HFFc6 (cell line): ENCODE results near the gene VAMP3. TPM values are rescaled to one million over a fixed set of nuclear protein-coding genes. Genes with fewer than 3 reads are reported as not detected.

Experiments
- DNase-seq: peaks from one replicate; pipeline ENCODE4 v3.0.0-alpha.2; 2018
- H3K27ac Mint-ChIP-seq: 2 replicates; pipeline ENCODE4 v1.8.0; 2020; ENCODE audit warnings: mild to moderate bottlenecking, mixed read lengths
- H3K27me3 Mint-ChIP-seq: 2 replicates; pipeline ENCODE4 v1.8.0; 2021; ENCODE audit warnings: mild to moderate bottlenecking, moderate library complexity, mixed read lengths; ENCODE audit not compliant: insufficient read depth
- H3K36me3 Mint-ChIP-seq: 2 replicates; pipeline ENCODE4 v1.8.0; 2021; ENCODE audit warnings: low read depth, mixed read lengths
- H3K4me1 Mint-ChIP-seq: 2 replicates; pipeline ENCODE4 v1.8.0; 2020; ENCODE audit warnings: low read depth, mixed read lengths
- H3K4me3 Mint-ChIP-seq: 2 replicates; pipeline ENCODE4 v1.8.0; 2020; ENCODE audit warnings: mild to moderate bottlenecking, moderate library complexity, mixed read lengths
- H3K9me3 Mint-ChIP-seq: 2 replicates; pipeline ENCODE4 v1.8.0; 2020; ENCODE audit warnings: mild to moderate bottlenecking, mixed read lengths
- total RNA-seq, 6 experiments: library from RNA; stranded (reverse); fragmentation: NEBNext Ultra II Directional; extraction: Animal tissue kit (Norgen Biotek cat#: 25700); gene quantifications; 2 replicates in 1 of 6; 3 replicates in 5 of 6; pipeline ENCODE4 v1.2.3, GENCODE V29; 2021
- TF ChIP-seq, protein P1 (sequence below): fragments of 200-600 bp; sonication (generic); IDR thresholded peaks from 2 replicates; pipeline ENCODE4 v1.5.0; 2021; ENCODE audit warnings: antibody characterized with exemption, mild to moderate bottlenecking

VAMP3 gene
- total RNA-seq, 6 experiments from 2014 or later, result 138 to 179 (median 163) TPM

GRCh38 chr1:7753641-7754040 is 17.5 kb upstream of the VAMP3 start:
- Mint-ChIP-seq H3K27ac (no peak overlapping the region), H3K4me3 (no peak overlapping the region), H3K4me1 (peaks cover 8% of the 10 kb centered on the region), H3K27me3 (peaks cover 19% of the 10 kb centered on the region), H3K36me3 (no peaks in the 10 kb centered on the region), H3K9me3 (no peaks in the 10 kb centered on the region)
- TF ChIP-seq, protein P1, sequence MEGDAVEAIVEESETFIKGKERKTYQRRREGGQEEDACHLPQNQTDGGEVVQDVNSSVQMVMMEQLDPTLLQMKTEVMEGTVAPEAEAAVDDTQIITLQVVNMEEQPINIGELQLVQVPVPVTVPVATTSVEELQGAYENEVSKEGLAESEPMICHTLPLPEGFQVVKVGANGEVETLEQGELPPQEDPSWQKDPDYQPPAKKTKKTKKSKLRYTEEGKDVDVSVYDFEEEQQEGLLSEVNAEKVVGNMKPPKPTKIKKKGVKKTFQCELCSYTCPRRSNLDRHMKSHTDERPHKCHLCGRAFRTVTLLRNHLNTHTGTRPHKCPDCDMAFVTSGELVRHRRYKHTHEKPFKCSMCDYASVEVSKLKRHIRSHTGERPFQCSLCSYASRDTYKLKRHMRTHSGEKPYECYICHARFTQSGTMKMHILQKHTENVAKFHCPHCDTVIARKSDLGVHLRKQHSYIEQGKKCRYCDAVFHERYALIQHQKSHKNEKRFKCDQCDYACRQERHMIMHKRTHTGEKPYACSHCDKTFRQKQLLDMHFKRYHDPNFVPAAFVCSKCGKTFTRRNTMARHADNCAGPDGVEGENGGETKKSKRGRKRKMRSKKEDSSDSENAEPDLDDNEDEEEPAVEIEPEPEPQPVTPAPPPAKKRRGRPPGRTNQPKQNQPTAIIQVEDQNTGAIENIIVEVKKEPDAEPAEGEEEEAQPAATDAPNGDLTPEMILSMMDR, result no peak
- DNase-seq, result no peak

DNA sequence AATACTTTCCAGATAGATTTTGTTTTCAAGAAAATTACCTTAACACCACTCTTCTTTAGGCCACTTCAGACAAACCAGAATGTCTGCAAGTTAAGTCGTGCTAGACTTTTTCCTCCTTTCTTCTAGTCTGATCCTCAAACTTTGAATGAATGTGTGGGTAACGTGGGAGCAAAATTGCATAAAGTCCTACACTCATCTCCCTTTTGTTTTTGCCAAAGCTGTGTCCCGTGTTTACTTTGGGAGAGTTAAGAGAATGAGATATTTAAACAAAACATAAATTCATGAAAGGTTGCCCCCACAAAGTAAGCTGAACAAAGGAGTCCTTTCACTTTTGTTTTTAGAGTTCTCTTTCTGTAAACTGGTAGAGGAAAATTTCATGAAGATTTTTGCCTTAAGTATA is 16.9 kb upstream of the VAMP3 start:
- TF ChIP-seq, protein P1, result no peak
- peaks cover 8% of the 10 kb centered on the region for H3K4me1 Mint-ChIP-seq
- peaks cover 18% of the 10 kb centered on the region for H3K27me3 Mint-ChIP-seq
- H3K36me3 Mint-ChIP-seq, result no peaks in the 10 kb centered on the region
- DNase-seq, result no peak
- H3K9me3 Mint-ChIP-seq, result no peaks in the 10 kb centered on the region
- no peak overlapping the region for H3K4me3 Mint-ChIP-seq
- no peak overlapping the region for H3K27ac Mint-ChIP-seq

DNA sequence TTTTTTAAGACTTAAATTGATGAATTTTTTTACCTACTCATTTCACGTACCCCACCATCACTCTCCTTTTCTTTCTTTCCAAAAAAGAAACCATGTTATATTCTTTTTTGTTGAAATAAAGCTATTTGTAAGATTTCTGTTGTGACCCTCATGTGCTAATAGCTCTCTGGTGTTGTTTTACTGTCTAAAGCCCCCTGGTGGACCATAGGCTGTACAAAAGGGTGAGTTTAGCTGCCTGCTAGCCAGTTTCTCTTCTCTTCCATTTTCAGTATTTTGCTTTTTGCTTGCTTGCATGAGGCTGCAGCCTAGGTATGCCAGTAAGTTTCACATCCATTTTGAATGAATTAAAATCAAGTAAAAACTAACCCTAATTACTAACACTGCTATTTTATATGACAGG is 15.6 kb upstream of the VAMP3 start:
- H3K36me3 Mint-ChIP-seq, result no peaks in the 10 kb centered on the region
- TF ChIP-seq, protein P1, result peak; percentile 54
- H3K4me1 Mint-ChIP-seq, result peaks cover 12% of the 10 kb centered on the region
- H3K4me3 Mint-ChIP-seq, result no peak overlapping the region
- DNase-seq, result peak; percentile 11
- H3K9me3 Mint-ChIP-seq, result no peaks in the 10 kb centered on the region
- no peak overlapping the region for H3K27ac Mint-ChIP-seq
- H3K27me3 Mint-ChIP-seq, result peaks cover 11% of the 10 kb centered on the region

GRCh38 chr1:7760245-7760644 is 10.9 kb upstream of the VAMP3 start:
- TF ChIP-seq, protein P1, result no peak
- DNase-seq, result no peak
- H3K27ac Mint-ChIP-seq, result no peak overlapping the region
- peaks cover 9% of the 10 kb centered on the region for H3K4me1 Mint-ChIP-seq
- no peak overlapping the region for H3K4me3 Mint-ChIP-seq
- no peaks in the 10 kb centered on the region for H3K9me3 Mint-ChIP-seq
- H3K27me3 Mint-ChIP-seq, result peaks cover 14% of the 10 kb centered on the region
- H3K36me3 Mint-ChIP-seq, result no peaks in the 10 kb centered on the region

DNA sequence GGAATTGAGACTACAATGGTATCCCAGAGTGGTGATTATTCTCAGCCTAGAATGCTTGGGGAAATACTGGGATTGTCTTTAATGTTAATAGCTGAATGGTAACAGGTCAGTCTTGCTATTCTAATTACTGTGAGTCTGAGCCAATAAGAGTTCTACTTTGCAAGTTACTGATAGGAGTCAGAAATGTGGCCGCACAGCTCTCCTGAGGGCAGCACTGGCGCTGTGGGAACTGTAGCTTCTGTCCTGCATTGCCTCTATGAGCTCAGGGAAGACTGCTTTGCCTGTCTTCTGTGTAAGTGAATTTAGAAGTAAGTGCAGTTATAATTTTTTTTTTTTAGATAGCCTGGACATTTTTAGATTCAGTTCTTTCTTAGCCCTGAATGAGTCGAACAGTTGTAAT is 10.0 kb upstream of the VAMP3 start:
- DNase-seq, result no peak
- H3K4me3 Mint-ChIP-seq, result no peak overlapping the region
- no peak overlapping the region for H3K27ac Mint-ChIP-seq
- H3K36me3 Mint-ChIP-seq, result no peaks in the 10 kb centered on the region
- TF ChIP-seq, protein P1, result no peak
- peaks cover 9% of the 10 kb centered on the region for H3K4me1 Mint-ChIP-seq
- H3K9me3 Mint-ChIP-seq, result no peaks in the 10 kb centered on the region
- peaks cover 14% of the 10 kb centered on the region for H3K27me3 Mint-ChIP-seq

DNA sequence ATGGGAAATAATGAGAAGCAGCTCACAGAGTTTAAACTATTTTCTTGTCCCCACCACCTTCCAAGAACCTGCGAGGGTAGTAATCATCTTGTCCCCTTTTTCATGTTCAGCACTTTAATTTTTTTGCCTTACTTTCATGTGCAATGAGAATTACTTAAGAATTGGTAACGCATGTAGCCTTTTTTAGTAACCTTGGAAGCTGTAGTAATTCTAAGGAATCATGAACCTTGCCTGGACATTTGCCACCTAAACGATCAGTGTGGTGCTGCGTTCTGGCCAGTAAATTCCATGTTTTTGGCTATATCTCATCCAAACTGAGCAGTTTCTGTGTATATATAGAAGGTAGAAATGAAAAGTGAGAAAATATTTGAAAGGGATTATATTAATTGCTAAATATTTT is 3.9 kb upstream of the VAMP3 start:
- Mint-ChIP-seq H3K4me3 (no peak overlapping the region), H3K27me3 (peaks cover 12% of the 10 kb centered on the region), H3K27ac (no peak overlapping the region), H3K36me3 (peaks cover 2% of the 10 kb centered on the region; the same call in 1 of the 2 replicates), H3K9me3 (no peaks in the 10 kb centered on the region), H3K4me1 (peaks cover 3% of the 10 kb centered on the region)
- TF ChIP-seq, protein P1, result no peak
- DNase-seq, result no peak
